ENCODE data around the gene KIF13A.

GRCh38 chr6:17983730-17984129, 3.7 kb downstream of the KIF13A start:
- no peak for TF ChIP-seq CTCF (IDR thresholded peaks at IDR 0.05 in 8 of 11, conservative IDR thresholded peaks at IDR 0.05 in 3 of 11)
- TF ChIP-seq POLR2A (IDR thresholded peaks at IDR 0.05): no peak
- TF ChIP-seq POLR2AphosphoS5 (IDR thresholded peaks at IDR 0.05): no peak

Measured in spleen (tissue), 7 donors.